Measurements from ENCODE around the gene TENT5C.

GRCh38 chr1:117658676-117659075, 52.8 kb downstream of the TENT5C start:
- TF ChIP-seq, protein P1, sequence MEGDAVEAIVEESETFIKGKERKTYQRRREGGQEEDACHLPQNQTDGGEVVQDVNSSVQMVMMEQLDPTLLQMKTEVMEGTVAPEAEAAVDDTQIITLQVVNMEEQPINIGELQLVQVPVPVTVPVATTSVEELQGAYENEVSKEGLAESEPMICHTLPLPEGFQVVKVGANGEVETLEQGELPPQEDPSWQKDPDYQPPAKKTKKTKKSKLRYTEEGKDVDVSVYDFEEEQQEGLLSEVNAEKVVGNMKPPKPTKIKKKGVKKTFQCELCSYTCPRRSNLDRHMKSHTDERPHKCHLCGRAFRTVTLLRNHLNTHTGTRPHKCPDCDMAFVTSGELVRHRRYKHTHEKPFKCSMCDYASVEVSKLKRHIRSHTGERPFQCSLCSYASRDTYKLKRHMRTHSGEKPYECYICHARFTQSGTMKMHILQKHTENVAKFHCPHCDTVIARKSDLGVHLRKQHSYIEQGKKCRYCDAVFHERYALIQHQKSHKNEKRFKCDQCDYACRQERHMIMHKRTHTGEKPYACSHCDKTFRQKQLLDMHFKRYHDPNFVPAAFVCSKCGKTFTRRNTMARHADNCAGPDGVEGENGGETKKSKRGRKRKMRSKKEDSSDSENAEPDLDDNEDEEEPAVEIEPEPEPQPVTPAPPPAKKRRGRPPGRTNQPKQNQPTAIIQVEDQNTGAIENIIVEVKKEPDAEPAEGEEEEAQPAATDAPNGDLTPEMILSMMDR (IDR thresholded peaks at IDR 0.05; ENCODE audit: low read length), result no peak
- TF ChIP-seq EZH2 (IDR thresholded peaks at IDR 0.05; ENCODE audit: borderline replicate concordance, low read length), result no peak

All from OCI-LY1 (cell line).